ENCODE results near the gene SERPINB6. TPM values are rescaled to one million over a fixed set of nuclear protein-coding genes. Genes with fewer than 3 reads are reported as not detected.

The SERPINB6 gene
- total RNA-seq, 3 donors from 2014 or later (not counting 1 experiment from before 2014, with no cell fraction given): 120 to 135 (median 129) TPM

DNA sequence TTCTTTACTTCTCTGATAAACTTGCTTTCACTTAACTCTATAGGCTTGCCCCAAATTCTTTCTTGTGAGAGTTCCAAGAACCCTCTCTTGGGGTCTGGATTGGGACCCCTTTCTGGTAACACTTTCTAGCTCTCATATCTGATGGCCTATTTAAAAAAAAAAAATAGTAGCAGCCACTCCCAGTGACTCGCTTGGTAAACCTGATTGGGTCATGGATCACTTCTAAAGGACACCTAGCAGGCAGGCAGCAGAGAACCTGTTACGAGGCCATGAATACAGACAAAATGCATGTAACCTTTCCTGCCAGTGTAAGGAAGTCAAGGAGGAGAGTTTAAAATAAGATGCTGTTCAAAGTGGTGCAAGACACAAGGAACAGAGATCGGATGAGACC is 9.1 kb upstream of the SERPINB6 start:
- no peak for ATAC-seq
- Histone ChIP-seq H3K27me3 (ENCODE audit: control insufficient read depth, insufficient read depth, low read length) (no peaks in the 10 kb centered on the region), H3K27ac (ENCODE audit: low read length) (no peak overlapping the region), H3K9me3 (ENCODE audit: control insufficient read depth, insufficient read depth, low read length) (no peaks in the 10 kb centered on the region), H3K4me3 (ENCODE audit: low read length) (no peak overlapping the region), H3K4me1 (ENCODE audit: control insufficient read depth, insufficient read depth, low read length) (no peaks in the 10 kb centered on the region), H3K36me3 (ENCODE audit: control insufficient read depth, insufficient read depth, low read length) (no peaks in the 10 kb centered on the region)
- Mint-ChIP-seq H3K27ac (no peak overlapping the region), H3K9me3 (no peaks in the 10 kb centered on the region), H3K36me3 (no peaks in the 10 kb centered on the region), H3K4me1 (peaks cover 4 to 11% of the 10 kb centered on the region in 2 donors), H3K27me3 (ENCODE audit: low read depth in 2 of 2) (peaks cover 0 to 9% of the 10 kb centered on the region in 2 donors), H3K4me3 (no peak overlapping the region)
- no peak for DNase-seq
- TF ChIP-seq, protein P1, sequence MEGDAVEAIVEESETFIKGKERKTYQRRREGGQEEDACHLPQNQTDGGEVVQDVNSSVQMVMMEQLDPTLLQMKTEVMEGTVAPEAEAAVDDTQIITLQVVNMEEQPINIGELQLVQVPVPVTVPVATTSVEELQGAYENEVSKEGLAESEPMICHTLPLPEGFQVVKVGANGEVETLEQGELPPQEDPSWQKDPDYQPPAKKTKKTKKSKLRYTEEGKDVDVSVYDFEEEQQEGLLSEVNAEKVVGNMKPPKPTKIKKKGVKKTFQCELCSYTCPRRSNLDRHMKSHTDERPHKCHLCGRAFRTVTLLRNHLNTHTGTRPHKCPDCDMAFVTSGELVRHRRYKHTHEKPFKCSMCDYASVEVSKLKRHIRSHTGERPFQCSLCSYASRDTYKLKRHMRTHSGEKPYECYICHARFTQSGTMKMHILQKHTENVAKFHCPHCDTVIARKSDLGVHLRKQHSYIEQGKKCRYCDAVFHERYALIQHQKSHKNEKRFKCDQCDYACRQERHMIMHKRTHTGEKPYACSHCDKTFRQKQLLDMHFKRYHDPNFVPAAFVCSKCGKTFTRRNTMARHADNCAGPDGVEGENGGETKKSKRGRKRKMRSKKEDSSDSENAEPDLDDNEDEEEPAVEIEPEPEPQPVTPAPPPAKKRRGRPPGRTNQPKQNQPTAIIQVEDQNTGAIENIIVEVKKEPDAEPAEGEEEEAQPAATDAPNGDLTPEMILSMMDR (IDR thresholded peaks at IDR 0.05): no peak
- WGBS (ENCODE audit: insufficient coverage): 88% methylated on average over 3 of the region's 3 CpGs
- intact Hi-C loops (cut with micrococcal nuclease): no loop called here

DNA sequence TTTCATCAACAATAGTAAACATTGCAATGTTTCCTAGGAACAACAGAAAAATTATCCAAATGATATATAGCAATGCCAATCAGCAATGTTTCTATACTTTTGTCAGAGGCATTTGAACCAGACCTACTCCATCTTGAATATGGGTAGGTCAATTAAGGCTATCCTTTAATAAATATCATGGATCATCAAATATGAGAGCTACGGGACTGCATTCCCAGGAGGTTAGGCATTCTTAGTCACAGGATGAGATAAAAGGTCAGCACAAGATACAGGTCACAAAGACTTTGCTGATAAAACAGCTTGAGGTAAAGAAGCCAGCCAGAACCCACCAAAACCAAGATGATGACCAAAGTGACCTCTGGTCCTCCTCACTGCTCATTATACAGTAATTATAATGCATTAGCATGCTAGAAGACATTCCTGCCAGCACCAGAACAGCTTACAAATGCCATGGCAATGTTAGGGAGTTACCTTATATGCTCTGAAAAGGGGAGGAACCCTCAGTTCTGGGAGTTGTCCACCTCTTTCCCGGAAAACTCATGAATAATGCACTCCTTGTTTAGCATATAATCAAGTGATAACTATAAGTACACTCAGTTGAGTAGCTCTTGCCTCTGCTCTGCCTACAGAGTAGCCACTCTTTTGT is 8.6 kb upstream of the SERPINB6 start:
- intact Hi-C loops (cut with micrococcal nuclease): no loop called here

DNA sequence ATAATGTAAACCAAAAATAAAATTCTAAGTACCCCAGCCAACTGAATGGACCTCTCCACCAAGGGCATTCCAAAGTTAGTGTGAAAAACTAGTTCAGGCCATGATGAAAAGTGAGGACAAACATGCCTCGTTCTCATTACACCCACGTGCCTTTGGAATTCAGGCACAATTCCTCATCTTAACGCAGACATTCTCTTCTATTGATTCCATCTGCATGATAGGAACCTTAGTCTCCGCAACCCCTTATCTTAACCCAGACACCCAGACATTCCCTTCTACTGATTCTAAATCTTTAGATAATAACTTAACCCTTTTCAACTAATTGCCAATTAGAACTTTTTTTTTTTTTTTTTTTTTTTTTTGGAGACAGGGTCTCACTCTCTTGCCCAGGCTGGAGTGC is 7.6 kb upstream of the SERPINB6 start:
- no peaks in the 10 kb centered on the region for H3K36me3 ChIP-seq (ENCODE audit: control insufficient read depth, insufficient read depth, low read length)
- no peak for ATAC-seq
- Mint-ChIP-seq H3K4me1 (peaks cover 10 to 18% of the 10 kb centered on the region in 2 donors), H3K36me3 (no peaks in the 10 kb centered on the region), H3K9me3 (no peaks in the 10 kb centered on the region), H3K27me3 (ENCODE audit: low read depth in 2 of 2) (peaks cover 0 to 9% of the 10 kb centered on the region in 2 donors), H3K27ac (no peak overlapping the region), H3K4me3 (no peak overlapping the region)
- DNase-seq: no peak
- H3K27ac ChIP-seq (ENCODE audit: low read length): no peak overlapping the region
- peaks cover 3% of the 10 kb centered on the region for H3K4me1 ChIP-seq (ENCODE audit: control insufficient read depth, insufficient read depth, low read length)
- TF ChIP-seq, protein P1 (IDR thresholded peaks at IDR 0.05): no peak
- no peak overlapping the region for H3K4me3 ChIP-seq (ENCODE audit: low read length)
- intact Hi-C loops (cut with micrococcal nuclease): no loop called here
- H3K27me3 ChIP-seq (ENCODE audit: control insufficient read depth, insufficient read depth, low read length): no peaks in the 10 kb centered on the region
- no peaks in the 10 kb centered on the region for H3K9me3 ChIP-seq (ENCODE audit: control insufficient read depth, insufficient read depth, low read length)
- WGBS (ENCODE audit: insufficient coverage): 95% methylated on average over 4 of the region's 4 CpGs

More for the DNA sequence above, 8.6 kb upstream of the SERPINB6 start:
- Mint-ChIP-seq H3K4me3 (no peak overlapping the region), H3K27ac (no peak overlapping the region), H3K9me3 (no peaks in the 10 kb centered on the region), H3K27me3 (ENCODE audit: low read depth in 2 of 2) (peaks cover 0 to 9% of the 10 kb centered on the region in 2 donors), H3K36me3 (no peaks in the 10 kb centered on the region), H3K4me1 (peaks cover 4 to 11% of the 10 kb centered on the region in 2 donors)
- H3K27me3 ChIP-seq (ENCODE audit: control insufficient read depth, insufficient read depth, low read length): no peaks in the 10 kb centered on the region
- no peaks in the 10 kb centered on the region for H3K36me3 ChIP-seq (ENCODE audit: control insufficient read depth, insufficient read depth, low read length)
- H3K27ac ChIP-seq (ENCODE audit: low read length): no peak overlapping the region
- no peaks in the 10 kb centered on the region for H3K4me1 ChIP-seq (ENCODE audit: control insufficient read depth, insufficient read depth, low read length)
- no peak for ATAC-seq
- 72% methylated on average over 2 of the region's 2 CpGs for WGBS (ENCODE audit: insufficient coverage)
- DNase-seq: no peak
- no peak overlapping the region for H3K4me3 ChIP-seq (ENCODE audit: low read length)
- TF ChIP-seq, protein P1 (IDR thresholded peaks at IDR 0.05): no peak
- no peaks in the 10 kb centered on the region for H3K9me3 ChIP-seq (ENCODE audit: control insufficient read depth, insufficient read depth, low read length)
